HPDE6-E6E7 (cell line): Measurements from ENCODE around the gene AOAH.

Experiments used
- DNase-seq: peaks from one replicate; pipeline ENCODE4 v3.0.0; 2011; ENCODE audit warnings: missing footprints; ENCODE audit errors: extremely low spot score

AOAH gene, protein sequence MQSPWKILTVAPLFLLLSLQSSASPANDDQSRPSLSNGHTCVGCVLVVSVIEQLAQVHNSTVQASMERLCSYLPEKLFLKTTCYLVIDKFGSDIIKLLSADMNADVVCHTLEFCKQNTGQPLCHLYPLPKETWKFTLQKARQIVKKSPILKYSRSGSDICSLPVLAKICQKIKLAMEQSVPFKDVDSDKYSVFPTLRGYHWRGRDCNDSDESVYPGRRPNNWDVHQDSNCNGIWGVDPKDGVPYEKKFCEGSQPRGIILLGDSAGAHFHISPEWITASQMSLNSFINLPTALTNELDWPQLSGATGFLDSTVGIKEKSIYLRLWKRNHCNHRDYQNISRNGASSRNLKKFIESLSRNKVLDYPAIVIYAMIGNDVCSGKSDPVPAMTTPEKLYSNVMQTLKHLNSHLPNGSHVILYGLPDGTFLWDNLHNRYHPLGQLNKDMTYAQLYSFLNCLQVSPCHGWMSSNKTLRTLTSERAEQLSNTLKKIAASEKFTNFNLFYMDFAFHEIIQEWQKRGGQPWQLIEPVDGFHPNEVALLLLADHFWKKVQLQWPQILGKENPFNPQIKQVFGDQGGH

GRCh38 chr7:36723951-36724664 is at the start of gene AOAH:
Gene AOAH, minus strand, starts transcription at chr7:36724494. Its CDS starts 346 bp downstream, at chr7:36724148.
- no peak for DNase-seq

DNA sequence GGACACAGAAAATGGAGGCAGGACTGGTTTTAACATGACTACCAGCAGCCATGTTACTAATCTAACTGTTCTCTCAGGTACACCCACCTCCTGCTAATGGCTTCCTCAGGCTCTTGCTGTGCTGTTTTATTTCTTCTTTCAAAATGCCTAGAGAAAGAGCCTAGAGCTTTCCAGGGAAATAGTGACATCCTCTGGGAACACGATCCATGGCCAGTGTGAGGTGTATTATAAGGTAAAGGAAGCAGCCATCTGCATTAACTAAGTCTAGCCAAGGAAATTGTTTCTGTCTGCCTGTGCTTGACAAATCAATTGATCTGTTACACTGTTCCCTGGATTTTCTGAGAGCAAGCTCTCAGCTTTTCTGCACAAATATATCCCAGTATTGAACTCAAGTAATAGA is 42.2 kb upstream of the AOAH start:
- no peak for DNase-seq

- no peak for DNase-seq
These were observed 41.3 kb upstream of the AOAH start for GRCh38 chr7:36765605-36766004.

DNA sequence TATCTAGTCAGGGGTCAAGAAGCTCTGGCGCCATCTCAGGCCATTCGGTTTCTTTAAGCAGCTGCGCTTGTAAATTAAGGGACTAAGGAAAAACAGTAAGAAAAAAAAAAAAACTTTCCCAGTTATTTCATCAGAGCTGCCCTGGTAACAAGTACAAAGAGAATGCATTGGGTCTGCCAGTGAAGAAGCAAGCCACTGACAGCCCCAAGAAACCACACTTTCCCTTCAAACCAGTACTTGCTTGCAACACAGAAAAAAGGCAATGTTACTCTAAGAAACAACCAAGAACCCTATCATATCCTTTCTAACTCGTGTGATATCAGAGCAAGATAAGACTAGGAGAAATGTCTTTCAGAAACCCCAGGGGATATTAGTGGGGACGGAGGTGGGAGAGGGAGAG is 40.6 kb upstream of the AOAH start:
- no peak for DNase-seq

GRCh38 chr7:36763132-36763816 is 39.0 kb upstream of the AOAH start:
- no peak for DNase-seq

DNA sequence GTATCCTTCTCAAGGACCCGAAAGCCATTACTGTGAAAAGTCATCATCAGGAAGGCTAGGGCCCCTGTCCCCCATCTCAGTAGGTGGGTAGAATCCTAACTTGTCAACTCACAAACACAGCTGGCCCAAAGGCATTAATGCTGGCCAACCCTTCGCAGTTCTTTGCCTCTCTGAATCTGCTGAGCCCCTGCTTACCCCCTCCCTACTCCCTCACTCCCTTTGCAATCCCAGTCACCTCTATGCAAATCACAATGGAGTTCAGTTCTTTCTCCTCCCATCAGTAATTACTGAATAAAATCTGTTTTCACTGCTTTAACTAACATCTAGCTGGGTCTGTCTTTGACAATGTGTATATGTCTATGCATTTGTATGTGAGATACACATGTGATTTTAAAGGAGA is 38.1 kb upstream of the AOAH start:
- DNase-seq: no peak

DNA sequence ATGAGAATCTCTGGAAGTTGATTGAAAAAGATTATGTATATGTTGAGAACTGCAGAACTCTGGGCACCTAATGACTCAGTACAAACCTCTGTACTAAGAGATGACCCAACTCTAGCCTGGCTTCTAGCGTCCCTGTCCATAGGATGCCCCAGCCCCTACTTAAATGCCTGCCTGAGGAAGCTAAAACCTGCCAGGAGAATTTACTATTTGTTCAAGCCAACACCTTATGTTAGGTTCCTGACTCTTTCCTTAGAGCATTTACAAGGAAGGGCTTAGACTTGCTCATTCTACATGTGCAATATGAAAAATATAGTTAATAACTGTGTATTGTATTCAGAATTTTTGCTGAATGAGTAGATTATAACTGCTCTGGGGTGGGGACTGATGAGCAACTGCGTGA is 37.5 kb upstream of the AOAH start:
- DNase-seq: no peak

GRCh38 chr7:36760856-36761762 is 36.8 kb upstream of the AOAH start:
- no peak for DNase-seq

DNA sequence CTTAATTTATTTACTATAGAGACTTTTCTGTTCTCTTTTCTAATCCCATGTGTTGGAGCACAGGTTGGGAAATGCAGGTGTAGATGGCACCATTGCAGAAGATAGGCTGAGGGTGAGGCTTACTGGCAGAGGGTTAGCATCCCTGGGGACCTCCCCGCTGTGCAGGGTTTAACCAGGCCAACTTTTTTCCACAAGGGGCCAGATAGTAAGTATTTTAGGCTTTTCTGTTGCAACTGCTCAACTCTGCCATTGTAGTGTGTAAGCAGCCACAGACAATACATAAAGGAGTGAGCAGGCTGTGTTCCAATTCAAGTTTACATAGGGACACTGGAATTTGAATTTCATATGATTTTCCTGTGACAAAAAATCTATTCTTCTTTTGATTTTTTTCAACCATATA is 34.6 kb upstream of the AOAH start:
- no peak for DNase-seq

DNA sequence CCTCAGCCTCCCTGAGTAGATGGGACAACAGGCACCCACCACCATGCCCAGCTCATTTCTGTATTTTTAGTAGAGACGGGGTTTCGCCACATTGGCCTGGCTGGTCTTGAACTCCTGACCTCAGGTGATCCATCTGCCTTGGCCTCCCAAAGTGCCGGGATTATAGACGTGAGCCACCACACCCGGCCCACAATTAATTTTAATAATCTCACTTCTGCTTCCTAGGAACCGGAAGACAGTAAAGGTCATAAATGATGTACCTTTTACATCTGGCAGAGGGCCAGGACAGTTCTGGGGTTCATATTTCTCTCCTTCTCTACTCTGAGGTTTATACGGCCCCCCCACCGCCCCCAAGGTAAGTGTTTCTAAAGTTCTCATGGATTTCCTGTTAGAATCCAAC is 31.2 kb upstream of the AOAH start:
- DNase-seq: no peak

GRCh38 chr7:36752026-36752711 is 27.9 kb upstream of the AOAH start:
- no peak for DNase-seq

DNA sequence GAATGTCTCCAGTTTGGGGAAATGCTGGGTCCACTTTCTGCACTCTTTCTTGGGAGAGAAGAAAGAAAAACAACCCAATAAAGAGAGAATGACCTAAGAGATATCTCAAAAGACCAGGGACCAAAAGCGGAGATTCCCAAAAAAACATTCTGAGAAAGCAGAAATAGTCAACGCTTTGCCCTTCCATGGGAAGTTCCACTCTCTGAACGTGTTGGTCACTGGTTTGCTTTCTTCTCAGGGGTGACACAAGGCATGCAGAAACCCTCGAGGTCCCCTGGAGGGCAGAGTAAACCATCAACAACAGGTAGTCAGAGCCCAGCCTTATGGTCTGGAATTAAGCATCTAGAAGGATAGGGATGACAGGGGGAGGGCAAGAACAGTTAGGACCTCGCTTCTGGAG is 26.2 kb upstream of the AOAH start:
- no peak for DNase-seq

- DNase-seq: no peak
These were observed 25.1 kb upstream of the AOAH start for GRCh38 chr7:36749282-36749960.

GRCh38 chr7:36748017-36748487 is 23.8 kb upstream of the AOAH start:
- DNase-seq: no peak

DNA sequence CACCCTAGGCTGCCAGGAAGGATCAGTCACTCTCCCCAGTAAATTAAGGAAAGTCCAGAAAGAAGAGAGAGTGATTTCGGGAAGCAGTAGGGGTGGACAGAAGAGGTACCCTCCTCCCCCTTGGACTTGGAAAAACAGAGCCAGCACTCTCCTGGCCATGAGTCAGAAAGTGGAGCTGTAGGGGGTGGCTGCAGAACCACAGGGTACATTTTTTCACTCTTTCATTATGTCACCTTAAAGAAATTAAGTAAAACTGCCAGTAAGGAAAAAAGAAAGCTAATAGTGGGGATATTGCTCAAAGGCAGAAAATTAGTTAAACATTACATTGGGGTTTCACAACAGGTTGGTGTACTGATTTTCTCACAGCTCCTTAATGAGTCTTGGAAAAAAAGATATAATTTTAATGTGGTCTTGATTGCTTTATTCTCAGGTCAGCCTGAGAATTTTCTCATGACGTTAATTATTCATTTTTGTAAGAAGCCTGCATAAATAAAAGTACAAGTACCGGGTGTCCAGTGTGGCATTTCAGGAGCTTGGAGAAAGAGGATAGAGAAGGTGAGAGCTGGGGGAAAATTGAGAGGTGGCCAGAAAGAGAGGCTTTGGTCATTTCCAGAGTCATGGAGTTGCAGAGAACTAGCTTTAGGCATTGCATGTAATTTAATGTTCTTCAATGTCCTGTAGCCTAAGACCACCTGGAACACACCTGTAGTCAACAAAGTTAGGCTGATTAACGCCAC is 23.2 kb upstream of the AOAH start:
- DNase-seq: no peak

- DNase-seq: no peak
These were observed 22.1 kb upstream of the AOAH start for GRCh38 chr7:36746347-36746746.

DNA sequence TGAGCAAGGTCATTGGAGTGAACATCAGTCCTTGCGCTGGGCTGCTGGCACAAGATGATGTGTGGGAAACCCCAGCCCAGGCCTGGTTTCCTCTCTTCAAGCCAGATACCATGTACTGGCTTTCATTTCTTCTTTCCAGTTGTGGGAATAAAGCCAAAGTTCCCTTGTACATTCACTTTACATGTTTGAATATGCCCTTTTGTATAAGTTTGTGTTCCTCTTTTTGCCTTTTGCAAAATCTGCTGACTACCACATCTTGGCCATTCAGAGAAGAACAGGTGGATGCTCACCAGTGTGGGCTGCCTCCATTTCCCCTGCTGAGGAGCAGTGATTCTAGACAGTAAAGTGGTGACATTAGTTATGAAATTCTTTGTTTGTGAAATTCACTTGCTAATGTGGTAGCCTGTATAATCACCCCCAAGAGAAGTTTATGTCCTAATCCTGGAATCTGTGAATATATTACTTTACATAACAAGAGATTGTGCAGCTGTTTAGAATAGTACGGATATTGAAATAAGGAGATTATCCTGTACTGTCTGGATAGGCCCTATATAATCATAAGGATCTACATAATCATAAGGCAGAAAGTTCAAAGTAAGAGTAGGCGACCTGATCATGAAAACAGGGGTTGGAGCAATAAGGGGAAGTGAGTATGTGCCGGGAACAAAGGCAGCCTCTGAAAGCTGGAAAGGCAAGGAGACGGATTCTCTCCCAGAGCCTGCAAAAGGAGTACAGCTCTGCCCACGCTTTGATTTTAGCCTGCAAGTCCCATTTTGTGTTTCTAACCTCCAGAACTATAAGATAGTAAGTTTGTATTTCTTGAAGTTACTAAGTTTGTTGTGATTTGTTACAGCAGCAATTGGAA is 18.8 kb upstream of the AOAH start:
- no peak for DNase-seq

GRCh38 chr7:36741866-36742265 is 17.6 kb upstream of the AOAH start:
- DNase-seq: no peak
